CD1c-positive myeloid dendritic cell (primary cell): ENCODE data around the gene CNGA2.

Experiments
- DNase-seq: peaks from one replicate; pipeline ENCODE4 v3.0.0-alpha.2; 2016; ENCODE audit errors: extremely low spot score

CNGA2 gene

DNA sequence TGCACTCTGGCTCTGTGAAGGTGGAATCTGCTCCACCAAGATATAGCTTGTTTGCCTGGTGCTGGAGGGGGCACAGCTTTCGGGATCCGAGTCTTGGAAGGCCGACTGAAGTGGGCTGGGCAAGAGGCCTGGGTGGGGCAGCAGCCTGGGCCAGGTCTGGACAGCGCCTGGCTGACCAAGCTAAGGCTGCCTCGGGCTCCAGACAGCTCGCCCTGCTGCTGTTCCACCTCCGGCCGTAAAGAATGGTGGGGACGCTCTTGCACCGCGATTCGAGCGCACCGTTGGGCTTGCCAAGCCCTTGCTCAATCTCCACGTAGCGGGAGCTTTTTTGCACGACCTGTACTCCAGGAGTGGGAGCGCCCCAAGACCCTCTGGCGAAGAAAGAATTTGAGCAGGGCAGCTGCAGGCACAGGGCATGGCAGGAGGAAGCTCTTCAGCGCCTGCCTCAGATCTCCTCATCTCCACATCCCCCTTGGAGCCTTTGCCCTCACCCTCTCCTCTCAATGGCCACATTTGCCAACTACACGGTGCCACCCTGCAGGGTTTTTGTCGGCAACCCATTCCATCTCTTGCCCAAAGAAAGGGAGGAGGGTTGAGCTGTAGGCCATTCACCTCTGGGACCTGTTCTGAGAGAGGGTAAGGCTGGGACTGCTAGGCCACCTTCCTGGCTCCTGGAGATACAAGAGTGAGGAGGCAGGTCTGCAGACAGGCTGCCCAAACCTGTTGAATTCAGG, 18.9 kb downstream of the CNGA2 start:
- no peak for DNase-seq

DNA sequence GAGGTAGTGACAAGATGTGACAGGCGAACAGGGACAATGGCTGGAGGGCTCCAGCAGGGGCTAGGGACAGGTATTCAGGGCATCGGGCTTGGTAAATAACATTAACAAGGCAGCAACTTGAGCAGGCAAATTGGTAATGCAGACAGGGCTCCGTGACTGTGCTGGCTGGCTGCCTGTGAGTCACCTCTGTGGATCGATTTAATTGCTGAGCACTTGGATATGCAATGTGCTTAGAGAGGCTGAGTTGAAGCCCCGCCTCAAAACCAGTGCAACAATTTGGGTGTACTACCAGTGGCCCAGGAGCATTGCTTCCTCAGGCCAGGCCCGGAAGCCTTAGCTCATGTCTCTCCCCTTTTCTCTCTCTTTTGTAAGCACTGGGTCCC, 19.5 kb downstream of the CNGA2 start:
- no peak for DNase-seq

DNA sequence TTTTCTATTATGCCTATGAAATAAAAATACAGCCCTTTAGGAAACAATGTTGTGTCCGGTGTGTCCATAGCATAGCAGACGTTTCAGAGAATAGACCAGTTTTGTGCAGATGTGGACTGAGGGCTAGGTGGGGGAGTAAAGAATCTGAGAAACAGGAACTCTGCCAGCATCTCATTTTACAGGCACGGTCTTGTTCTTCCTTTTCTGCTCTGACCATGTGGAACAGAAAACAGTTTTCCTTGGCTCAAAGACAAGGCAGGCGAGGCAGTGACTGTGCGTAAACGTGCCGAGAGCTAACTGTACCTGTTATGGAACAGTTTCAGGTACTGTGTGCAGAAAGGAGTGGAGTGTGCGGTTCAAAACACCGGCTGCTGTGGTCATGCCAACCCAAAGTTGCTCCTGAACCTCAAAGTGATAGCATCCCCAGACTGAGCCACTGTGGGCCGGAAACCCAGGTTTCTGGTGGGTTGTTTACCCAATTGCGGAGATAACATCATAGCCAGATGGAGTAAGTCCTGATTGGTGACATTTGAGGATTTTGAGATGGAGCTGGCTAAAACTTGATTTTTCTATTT, 20.2 kb downstream of the CNGA2 start:
- DNase-seq: no peak

DNA sequence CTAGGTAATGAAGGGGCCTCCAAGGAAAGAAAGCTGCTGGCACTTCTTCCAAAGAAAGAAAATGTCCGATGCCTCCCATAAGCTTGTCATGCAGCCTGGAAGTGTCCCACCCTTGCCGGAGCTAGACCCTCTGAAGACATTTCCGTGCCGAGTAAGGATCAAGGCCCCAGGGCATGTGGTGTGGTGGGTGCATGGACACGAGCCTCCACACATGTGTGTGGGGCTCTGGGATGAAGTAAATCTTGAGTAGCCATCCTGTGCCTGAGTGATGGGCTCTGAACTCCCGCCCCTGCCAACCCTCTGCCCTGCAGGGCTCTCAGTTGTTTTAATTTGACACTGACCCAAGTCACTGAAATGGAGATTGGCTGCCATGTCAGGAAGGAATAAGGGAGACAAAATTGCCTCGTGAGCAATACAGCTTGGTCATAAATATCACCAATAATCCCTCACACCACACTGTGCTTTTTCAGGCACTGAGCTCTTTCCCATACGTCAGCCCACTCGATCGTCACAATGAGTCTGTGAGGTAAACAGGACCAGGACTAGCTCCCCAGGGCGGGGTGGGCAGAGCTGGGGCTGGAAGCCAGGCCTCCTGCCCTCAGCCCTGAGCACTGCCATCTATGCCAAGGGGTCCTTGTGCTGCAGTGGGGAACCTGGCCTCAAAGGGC, 24.6 kb downstream of the CNGA2 start:
- DNase-seq: no peak

DNA sequence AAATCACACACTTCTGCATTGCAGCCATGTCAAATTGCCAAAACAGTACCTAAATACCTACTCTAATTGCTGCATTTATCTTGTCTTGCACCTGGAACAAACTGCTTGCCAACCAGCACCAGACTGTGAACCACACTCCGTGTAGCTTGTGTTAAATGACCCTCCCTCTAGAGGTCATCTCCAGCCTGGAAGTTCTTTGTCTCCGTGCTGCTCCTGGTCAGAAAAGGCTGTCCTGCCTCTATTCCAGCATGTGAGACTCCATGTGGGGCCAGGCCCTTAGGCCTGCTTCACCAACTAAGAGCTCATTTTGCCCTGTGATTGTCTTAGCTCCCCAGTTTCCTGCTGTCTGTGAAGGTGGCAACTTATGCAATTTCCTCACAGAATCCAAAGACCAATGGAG, 28.3 kb downstream of the CNGA2 start:
- DNase-seq: no peak

DNA sequence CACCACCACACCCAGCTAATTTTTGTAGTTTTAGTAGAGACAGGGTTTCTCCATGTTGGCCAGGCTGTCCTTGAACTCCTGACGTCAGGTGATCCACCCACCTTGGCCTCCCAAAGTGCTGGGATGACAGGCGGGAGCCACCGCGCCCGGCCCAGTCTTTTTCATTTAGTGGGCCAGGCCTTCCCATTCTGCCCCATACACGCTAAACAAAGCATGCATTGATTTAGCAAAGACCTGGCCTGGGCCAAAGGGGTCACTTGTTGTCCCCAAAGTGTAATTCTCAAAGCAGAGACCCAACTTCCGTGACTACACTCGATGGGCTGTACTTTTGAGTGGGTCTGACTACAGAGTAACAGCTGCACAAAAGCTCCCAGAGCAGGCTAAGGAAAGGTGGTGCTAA, 29.2 kb downstream of the CNGA2 start:
- DNase-seq: no peak

DNA sequence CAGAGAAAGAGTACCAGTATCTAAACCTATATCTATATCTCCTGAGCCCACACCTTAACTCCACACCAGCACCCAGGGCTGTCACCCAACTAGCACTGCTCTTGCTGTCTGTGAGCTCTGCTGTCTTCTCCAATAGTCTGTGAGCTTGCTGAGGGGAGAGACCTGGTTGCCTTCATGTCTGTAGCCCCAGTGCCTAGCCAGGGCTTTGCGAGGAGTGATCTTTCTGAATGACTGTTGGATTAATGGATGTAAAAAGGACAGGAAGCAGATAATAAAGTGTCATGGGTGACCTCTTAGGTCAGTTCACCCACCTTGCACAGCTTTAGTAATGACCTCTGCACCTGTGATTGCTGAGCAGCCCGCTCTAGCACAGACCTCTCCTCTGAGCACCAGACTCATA, 30.5 kb downstream of the CNGA2 start:
- no peak for DNase-seq

DNA sequence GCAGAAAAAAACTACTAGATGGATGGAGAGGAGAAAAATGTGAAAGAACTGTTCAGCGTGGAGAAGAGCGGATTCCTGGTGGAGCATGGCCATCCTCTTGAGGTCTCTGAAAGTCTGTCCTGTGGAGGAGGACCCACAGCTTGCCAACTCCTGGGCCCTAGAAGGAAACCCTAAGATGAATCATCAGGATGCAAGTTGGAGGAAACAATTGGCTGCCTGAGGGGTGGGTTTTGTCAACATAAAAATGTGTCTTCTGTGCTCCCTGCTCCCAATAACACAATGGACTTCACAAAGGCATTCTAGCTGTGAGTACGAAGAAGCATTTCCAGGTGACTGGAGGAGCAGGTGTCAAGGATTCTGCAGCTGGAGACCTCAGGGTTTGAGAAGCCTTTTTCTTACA, 37.2 kb downstream of the CNGA2 start:
- DNase-seq: no peak

DNA sequence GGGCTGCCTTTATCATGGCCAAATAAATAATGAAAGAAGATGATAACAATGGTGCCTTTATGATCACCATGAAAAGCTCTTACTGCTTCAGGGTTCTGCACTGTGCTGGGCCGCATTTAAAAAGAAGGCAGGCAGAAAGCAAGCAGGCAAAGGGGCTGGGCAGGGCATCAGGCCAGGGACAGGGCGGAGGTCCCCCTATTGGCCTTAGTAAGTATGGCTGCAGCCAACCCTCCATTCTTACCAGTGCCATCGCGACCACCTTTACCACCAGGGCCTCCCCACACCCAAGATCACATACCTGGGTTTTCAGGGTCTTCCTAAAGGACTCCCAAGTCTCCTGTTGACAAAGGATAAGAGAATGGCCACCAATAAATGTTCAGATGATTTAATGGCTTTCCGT, 38.9 kb downstream of the CNGA2 start:
- DNase-seq: no peak

DNA sequence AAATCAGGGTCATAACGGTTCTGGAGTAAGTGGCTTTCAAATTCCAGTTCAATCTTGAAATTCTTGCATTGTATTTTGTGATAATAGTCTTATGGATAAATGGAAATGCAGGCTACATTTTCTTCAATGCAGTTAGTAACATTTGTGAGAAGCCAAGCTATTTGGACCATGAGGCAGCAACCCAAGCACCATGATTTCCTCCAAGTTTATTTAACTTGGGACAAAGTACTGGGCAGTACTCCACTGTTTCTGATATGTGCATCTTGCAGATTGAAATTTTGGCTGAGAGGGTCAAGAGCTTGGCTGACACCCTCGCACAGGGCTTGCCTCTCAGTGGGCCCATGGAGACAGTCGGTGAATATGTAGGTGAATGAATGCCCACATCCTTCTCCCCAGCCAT, 39.9 kb downstream of the CNGA2 start:
- no peak for DNase-seq

DNA sequence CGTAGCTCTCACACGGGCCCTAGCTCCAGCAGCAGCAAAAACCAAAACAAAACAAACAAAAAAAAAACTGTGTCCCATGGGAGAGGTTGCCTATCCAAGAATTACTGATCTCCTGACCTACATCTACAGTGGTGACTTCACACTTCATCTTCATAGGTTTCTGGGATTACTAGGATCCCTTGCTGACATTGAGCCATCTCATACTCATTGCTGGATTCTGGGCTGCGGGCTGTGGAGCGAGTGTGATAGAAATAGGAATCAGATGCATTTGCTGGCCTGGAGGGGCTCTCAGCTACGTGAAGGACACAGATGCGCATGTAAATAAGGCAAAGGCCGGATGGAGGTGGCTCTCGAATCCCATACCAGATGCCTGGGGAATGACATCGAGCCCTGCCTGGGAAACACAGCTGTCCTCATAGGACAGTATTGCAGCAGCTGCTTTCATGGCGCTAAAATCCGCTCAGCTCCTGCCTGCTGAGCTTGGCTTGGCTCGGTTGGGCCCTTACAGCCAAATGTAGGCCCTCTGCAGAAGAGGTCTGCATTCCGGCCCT, 41.7 kb downstream of the CNGA2 start:
- no peak for DNase-seq

DNA sequence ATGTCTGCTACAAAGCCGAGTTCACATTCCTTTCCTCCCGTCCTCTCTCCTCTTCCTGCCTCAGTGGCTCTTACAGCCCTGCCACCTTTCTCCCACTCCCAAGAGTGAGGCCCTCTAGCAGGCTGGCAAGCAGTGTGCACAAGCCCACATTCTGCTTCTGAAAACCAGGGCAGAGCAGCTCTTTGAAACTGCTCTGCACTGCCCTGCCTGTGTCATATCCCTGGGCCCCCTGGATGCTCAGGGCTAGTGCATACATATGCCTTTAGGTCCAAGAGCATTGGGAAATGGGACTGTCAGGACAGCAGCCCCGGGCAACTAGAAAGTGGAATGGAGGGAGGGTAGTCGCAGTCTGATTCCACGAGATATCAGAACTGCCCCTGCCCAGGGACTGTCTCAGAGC, 42.4 kb downstream of the CNGA2 start:
- DNase-seq: no peak

DNA sequence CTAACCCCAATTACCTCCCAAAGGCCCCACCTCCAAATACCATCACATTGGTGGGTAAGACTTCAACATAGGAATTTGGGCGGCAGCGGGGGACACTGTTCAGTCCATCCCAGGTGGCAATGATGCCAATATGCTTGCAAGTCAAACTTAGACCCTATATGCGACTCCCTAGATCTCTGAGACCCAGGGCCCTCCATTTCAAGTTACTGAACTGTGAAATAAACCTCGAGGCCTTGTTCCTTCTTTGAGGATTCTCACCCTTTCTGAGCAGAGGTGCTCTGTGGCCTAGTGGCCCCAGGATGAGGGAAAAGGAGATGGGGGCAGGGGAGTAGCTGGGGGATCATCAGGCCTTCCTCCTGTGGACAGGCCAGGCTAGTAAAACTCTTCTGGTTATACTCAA, 44.7 kb downstream of the CNGA2 start:
- no peak for DNase-seq

DNA sequence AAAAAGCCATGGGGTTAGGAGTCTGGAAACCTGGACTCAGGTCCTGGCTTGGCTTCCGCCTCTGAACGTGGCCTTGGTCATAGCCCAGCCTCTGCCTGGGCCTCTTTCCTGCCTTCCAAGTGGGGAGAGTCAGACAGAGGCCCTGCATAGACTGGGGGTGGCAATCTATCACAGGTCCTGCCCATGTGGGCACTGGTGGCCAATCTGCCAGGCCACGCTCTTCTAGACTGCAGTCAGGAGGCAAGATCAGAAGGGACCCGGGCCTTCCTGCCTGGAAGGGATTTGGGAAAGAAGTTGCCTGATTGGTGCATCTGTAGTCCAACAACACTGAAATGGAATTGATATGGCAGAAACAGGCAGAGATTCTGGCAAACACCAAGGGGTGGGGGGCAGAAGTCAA, 46.1 kb downstream of the CNGA2 start:
- DNase-seq: no peak

DNA sequence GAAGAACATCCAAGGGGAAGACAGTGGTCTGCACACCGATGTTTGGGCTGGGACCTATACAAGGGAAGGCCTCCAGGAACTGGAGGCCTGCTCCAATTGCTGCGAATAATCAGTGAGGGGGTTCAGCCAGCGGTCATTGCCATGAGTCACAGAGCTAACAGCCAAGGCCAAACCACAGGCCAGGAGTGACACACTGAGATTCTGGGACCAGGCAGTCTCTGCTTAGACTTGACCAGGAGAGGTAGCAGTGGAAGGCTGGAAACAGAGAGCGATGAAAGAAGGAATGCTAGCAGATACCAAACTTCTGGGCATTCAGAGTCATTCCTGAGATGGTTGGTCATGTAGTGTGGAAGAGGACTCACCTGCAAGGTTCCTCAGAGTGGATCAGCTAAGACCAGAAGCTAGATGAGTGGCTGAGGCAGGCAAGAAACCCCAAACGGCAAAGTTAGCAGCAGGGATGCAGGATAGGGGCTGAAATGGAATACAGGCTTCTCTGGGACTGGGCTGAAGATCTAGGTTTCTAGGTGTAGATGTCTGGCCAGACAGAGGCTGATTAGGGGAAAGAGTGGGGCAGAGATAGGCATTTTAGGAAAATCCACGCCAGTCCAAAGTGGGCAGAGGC, 54.7 kb downstream of the CNGA2 start:
- DNase-seq: no peak

DNA sequence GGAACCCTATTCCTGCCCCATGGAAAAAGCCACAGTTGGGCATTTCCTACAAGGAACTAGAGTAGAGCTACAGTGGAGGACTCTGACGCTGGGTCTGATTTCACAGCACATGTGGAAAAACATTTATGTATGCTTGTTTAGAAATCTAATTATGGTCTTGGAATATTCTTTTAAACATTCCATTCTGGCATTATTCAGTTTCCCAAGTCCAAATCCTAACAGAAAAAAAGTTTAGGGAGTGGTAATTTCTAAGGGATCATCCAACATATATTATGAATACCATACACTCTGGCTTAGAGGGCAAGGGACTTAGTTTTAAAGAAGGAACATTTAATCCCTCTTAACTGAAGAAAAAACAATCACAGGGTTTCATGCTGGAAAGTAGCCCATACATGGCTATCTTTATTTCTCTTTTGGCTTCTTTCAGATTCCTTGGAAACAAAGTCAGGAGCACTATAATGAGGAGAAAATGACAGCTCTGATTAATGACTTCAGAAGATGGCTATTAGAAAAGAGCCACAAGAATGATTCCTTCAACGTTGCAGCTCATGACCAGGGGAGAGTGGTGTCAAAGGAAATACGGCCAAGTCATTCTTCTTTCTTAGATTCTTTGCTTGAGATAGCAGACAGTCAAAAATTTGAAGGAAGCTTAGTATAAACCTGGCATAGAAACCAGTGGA, 56.1 kb downstream of the CNGA2 start:
- no peak for DNase-seq

DNA sequence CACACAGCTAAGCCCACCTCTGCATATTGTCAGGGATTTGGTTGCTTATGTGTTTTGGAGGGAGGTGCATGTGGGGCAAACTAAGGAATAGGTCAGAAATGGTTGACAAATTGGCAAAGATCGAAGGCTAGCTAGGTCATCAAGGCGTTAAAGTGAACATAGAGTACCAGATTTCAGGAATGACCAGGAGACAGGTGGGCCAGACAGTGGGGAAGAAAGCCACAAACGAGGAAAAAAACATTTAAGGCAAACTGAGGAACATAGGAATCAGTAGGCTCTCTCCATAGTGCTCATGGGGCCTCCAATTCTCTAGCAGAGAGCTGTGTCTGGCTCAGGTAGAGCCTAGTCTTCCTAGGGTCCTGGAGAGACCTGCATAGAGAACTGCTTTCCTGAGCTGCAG, 57.4 kb downstream of the CNGA2 start:
- no peak for DNase-seq

DNA sequence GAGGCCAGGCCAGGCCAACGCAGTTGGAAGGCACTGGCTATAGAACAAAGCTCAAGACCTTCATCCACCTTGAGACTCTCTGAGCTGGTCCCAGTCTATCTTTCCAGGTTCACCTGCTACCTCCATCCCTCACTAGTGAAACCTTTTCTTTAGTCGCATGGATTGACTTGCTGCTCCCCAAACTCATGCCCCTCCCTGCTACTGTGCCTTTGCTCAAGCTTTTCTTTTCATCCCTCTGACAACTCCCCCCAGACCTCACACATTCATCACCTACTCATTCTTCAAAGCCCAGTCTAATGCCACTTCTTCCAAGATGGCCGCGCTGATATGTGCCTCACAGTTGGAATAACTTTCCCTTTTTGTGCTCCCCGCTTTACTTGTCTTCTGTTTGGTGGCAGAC, 58.0 kb downstream of the CNGA2 start:
- no peak for DNase-seq

DNA sequence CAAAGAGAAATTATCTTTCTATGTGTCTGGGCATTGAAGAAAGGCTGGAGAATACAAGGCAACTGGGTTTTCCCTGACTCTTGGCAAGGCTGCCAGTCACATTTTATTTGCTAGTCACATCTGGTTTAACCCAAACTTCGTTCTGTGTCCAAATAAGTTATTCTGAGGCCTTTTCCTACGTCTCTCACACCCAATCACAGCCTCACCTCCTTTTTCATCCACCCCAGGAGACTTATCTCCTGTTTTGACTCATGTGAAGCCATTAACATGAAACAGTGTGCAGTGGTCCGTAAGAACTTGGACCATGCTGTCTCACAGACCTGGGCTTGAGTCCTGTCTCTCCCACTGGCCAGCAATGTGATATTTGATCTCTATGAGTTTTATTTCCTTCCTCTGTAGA, 59.3 kb downstream of the CNGA2 start:
- DNase-seq: no peak
